ENCODE measurements around the gene NCAM2. TPM values are rescaled to one million over a fixed set of nuclear protein-coding genes. Genes with fewer than 3 reads are reported as not detected.

The NCAM2 gene
- polyA plus RNA-seq, 1 experiment: 0.83 TPM

- Histone ChIP-seq H3K36me3 (ENCODE audit: control insufficient read depth, insufficient read depth, low read length) (no peaks in the 10 kb centered on the region), H3K4me3 (ENCODE audit: low read depth, low read length) (no peak overlapping the region), H3K27me3 (ENCODE audit: control insufficient read depth, insufficient read depth, low read length) (no peaks in the 10 kb centered on the region)
- no peak for TF ChIP-seq CTCF (IDR thresholded peaks at IDR 0.05; ENCODE audit: insufficient read depth, low read depth, low read length)
- no peak for DNase-seq (ENCODE audit: low read depth)
- ChIA-PET CTCF (no interaction called here), POLR2A (no interaction called here)
Observed at GRCh38 chr21:21530680-21531079, 532.5 kb downstream of the NCAM2 start.

GRCh38 chr21:21547368-21547953 is 549.3 kb downstream of the NCAM2 start:
- H3K27me3 ChIP-seq (ENCODE audit: control insufficient read depth, insufficient read depth, low read length): no peaks in the 10 kb centered on the region
- DNase-seq (ENCODE audit: low read depth): no peak
- H3K4me3 ChIP-seq (ENCODE audit: low read depth, low read length): no peak overlapping the region
- H3K36me3 ChIP-seq (ENCODE audit: control insufficient read depth, insufficient read depth, low read length): no peaks in the 10 kb centered on the region
- CTCF ChIA-PET: no interaction called here
- POLR2A ChIA-PET: no interaction called here
- TF ChIP-seq CTCF (IDR thresholded peaks at IDR 0.05; ENCODE audit: insufficient read depth, low read depth, low read length): no peak

- POLR2A ChIA-PET: no interaction called here
- DNase-seq (ENCODE audit: low read depth): no peak
- CTCF ChIA-PET: no interaction called here
- no peak overlapping the region for H3K4me3 ChIP-seq (ENCODE audit: low read depth, low read length)
- TF ChIP-seq CTCF (IDR thresholded peaks at IDR 0.05; ENCODE audit: insufficient read depth, low read depth, low read length): no peak
- no peaks in the 10 kb centered on the region for H3K27me3 ChIP-seq (ENCODE audit: control insufficient read depth, insufficient read depth, low read length)
- H3K36me3 ChIP-seq (ENCODE audit: control insufficient read depth, insufficient read depth, low read length): no peaks in the 10 kb centered on the region
Observed at GRCh38 chr21:21559285-21560045, 561.3 kb downstream of the NCAM2 start.
